Measurements from ENCODE around the gene ARHGAP42. TPM values are rescaled to one million over a fixed set of nuclear protein-coding genes. Genes with fewer than 3 reads are reported as not detected.
A peak's percentile ranks its signal among the peaks of the same experiment; 100 is the strongest.

The ARHGAP42 gene
- total and polyA plus RNA-seq, 12 donors: 2.5 to 25.0 (median 11.5) TPM

DNA sequence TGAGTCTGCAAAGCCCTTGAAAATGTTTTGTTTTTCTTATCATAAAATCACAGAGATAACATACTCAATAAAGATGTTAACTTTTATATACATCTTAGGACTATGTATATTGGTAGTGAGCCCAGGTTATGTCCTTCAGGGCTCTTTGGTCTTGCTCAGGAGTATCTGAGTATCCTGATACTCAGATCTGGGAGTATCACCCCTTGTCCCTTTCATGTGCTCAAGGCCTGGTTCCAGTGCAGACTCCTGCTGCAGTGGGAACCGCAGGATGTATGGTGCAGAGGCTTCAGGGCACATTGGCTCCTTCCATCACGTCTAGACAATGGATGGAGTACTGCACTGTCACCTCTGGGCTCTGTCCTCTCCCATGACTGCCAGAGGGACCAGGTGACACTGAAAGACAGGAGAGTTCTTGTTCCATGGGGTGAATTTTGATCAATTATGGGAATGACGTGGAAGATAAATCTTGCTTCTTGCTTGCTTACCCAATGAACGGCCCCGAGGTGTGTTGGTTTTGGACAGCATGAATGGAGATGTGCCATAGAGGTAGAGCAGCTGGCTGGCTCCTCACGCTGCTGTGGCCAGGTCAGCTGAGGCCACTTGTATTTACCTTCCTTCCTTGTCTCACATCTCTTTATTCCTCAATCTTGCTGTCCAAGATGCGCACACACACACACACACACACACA is 215.5 kb downstream of the ARHGAP42 start:
- intact Hi-C loops (cut with DNase I): no loop called here
- 63 to 85% (median 70%) methylated on average over 7 of the region's 7 CpGs for WGBS, 4 donors
- Histone ChIP-seq H3K27me3 (no peaks in the 10 kb centered on the region), H3K4me1 (replicated peaks in 1 of 2) (no peaks in the 10 kb centered on the region), H3K27ac (peak overlapping the region in 1 of 5 donors; percentile 10), H3K36me3 (replicated peaks in 1 of 2) (no peaks in the 10 kb centered on the region), H3K9me3 (replicated peaks in 1 of 3) (no peaks in the 10 kb centered on the region), H3K4me3 (no peak overlapping the region)
- no peak for DNase-seq
- TF ChIP-seq POLR2A (IDR thresholded peaks at IDR 0.05): no peak
- TF ChIP-seq, protein P1, sequence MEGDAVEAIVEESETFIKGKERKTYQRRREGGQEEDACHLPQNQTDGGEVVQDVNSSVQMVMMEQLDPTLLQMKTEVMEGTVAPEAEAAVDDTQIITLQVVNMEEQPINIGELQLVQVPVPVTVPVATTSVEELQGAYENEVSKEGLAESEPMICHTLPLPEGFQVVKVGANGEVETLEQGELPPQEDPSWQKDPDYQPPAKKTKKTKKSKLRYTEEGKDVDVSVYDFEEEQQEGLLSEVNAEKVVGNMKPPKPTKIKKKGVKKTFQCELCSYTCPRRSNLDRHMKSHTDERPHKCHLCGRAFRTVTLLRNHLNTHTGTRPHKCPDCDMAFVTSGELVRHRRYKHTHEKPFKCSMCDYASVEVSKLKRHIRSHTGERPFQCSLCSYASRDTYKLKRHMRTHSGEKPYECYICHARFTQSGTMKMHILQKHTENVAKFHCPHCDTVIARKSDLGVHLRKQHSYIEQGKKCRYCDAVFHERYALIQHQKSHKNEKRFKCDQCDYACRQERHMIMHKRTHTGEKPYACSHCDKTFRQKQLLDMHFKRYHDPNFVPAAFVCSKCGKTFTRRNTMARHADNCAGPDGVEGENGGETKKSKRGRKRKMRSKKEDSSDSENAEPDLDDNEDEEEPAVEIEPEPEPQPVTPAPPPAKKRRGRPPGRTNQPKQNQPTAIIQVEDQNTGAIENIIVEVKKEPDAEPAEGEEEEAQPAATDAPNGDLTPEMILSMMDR (IDR thresholded peaks at IDR 0.05): no peak

DNA sequence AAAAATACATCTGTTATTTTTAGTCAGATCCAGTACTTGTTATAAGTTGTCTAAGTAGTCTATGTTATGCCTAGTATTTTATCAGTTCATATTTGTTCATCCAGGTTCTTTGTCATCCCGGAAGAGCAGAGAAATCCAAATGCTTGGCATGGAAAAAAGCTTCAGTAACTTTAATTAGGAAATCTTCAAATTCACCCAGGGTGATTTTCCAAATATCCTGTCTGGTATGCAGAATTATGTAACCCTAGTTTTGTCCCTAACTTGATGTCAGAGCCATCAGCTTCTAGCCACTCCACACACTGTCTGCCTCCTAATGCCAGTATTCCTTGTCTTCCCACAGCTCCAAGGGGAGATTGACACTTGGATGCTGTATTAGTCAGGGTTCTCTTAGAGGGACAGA is 216.2 kb downstream of the ARHGAP42 start:
- Histone ChIP-seq H3K4me3 (no peak overlapping the region), H3K9me3 (replicated peaks in 1 of 3) (no peaks in the 10 kb centered on the region), H3K27me3 (no peaks in the 10 kb centered on the region), H3K36me3 (replicated peaks in 1 of 2) (no peaks in the 10 kb centered on the region), H3K27ac (no peak overlapping the region), H3K4me1 (replicated peaks in 1 of 2) (no peaks in the 10 kb centered on the region)
- WGBS, 4 donors: 71 to 91% (median 81%) methylated on average over 1 of the region's 1 CpG
- intact Hi-C loops (cut with DNase I): no loop called here
- DNase-seq: no peak
- TF ChIP-seq POLR2A (IDR thresholded peaks at IDR 0.05): no peak
- TF ChIP-seq, protein P1 (IDR thresholded peaks at IDR 0.05): no peak

DNA sequence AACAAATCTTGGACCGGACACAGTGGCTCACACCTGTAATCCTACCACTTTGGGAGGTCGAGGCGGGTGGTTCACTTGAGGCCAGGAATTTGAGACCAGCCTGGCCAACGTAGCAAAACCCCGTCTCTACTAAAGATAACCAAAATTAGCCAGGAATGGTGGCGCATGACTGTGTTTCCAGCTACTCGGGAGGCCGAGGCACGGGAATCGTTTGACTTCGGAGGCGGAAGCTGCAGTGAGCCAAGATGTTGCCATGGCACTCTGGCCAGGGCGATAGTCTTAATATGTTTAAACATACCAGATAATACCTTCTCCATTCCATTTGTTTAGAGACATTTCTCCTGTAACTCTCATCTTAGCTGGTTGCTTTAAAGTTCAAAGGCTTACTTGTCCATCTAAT is 218.6 kb downstream of the ARHGAP42 start:
- no peaks in the 10 kb centered on the region for H3K4me1 ChIP-seq (replicated peaks in 1 of 2)
- H3K27me3 ChIP-seq: no peaks in the 10 kb centered on the region
- intact Hi-C loops (cut with DNase I): no loop called here
- 94 to 95% (median 95%) methylated on average over 13 of the region's 13 CpGs for WGBS, 4 donors
- DNase-seq: no peak
- no peak overlapping the region for H3K4me3 ChIP-seq
- H3K27ac ChIP-seq: no peak overlapping the region
- no peaks in the 10 kb centered on the region for H3K9me3 ChIP-seq (replicated peaks in 1 of 3)
- H3K36me3 ChIP-seq (replicated peaks in 1 of 2): no peaks in the 10 kb centered on the region
- TF ChIP-seq, protein P1 (IDR thresholded peaks at IDR 0.05): no peak
- no peak for TF ChIP-seq POLR2A (IDR thresholded peaks at IDR 0.05)

DNA sequence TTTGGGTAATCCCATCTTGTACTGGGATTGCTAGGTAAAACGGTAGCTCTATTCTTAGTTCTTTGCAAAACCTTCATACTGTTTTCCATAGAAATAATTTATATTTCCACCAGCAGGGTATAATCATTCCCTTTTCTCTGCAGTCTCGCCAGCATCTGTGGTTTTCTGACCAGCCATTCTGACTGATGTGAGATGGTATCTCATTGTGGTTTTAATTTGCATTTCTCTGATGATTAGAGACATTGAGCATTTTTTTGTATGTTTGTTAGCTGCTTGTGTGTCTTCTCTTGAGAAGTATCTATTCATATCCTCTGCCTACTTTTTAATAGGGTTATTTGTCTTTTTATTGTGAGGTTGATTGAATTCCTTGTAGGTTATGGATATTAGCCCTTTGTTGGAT is 221.7 kb downstream of the ARHGAP42 start:
- H3K27ac ChIP-seq: no peak overlapping the region

More for the DNA sequence above, 221.7 kb downstream of the ARHGAP42 start:
- no peaks in the 10 kb centered on the region for H3K27me3 ChIP-seq
- H3K36me3 ChIP-seq (replicated peaks in 1 of 2): no peaks in the 10 kb centered on the region
- H3K9me3 ChIP-seq (replicated peaks in 1 of 3): no peaks in the 10 kb centered on the region
- H3K4me3 ChIP-seq: no peak overlapping the region
- 73 to 86% (median 84%) methylated on average over 2 of the region's 2 CpGs for WGBS, 4 donors
- DNase-seq: no peak
- TF ChIP-seq, protein P1 (IDR thresholded peaks at IDR 0.05): no peak
- intact Hi-C loops (cut with DNase I): no loop called here
- H3K4me1 ChIP-seq (replicated peaks in 1 of 2): no peaks in the 10 kb centered on the region

All from adrenal gland (tissue), 12 donors.